Thyroid gland (tissue), 4 donors: ENCODE measurements around the gene ISOC2.

Experiments used
- CTCF ChIP-seq, 6 experiments: fragments of 200-600 bp in 3 of 6; fragments of 450-650 bp in 3 of 6; sonication (generic) in 3 of 6; IDR thresholded peaks; one replicate each; pipeline ENCODE4 v1.5.1; 2016 to 2019; ENCODE audit warnings: antibody characterized with exemption in 6 of 6, mild to moderate bottlenecking in 2 of 6, inconsistent platforms in 1 of 6, moderate library complexity in 1 of 6
- POLR2A ChIP-seq, 2 donors: fragments of 450-650 bp; IDR thresholded peaks; one replicate each; pipeline ENCODE4 v1.6.1; 2017; ENCODE audit warnings: antibody characterized with exemption in 2 of 2, mild to moderate bottlenecking in 2 of 2, moderate library complexity in 1 of 2

- no peak for TF ChIP-seq CTCF (IDR thresholded peaks at IDR 0.05)
- TF ChIP-seq POLR2A (IDR thresholded peaks at IDR 0.05), result no peak
These were observed 42.8 kb upstream of the ISOC2 start for GRCh38 chr19:55504252-55504603.
